HG03097 (cell line): ENCODE measurements around the gene ABCC8.

Source experiments
- ATAC-seq: cut with Tn5 transposase; IDR thresholded peaks from one replicate; pipeline ENCODE4 v1.9.1; 2021; ENCODE audit not compliant: unreplicated experiment, low FRiP score

Gene ABCC8

GRCh38 chr11:17389957-17390649 lies 86.5 kb downstream of the ABCC8 start:
- no peak for ATAC-seq

GRCh38 chr11:17389211-17389956 lies 87.3 kb downstream of the ABCC8 start:
- no peak for ATAC-seq

GRCh38 chr11:17388609-17389210 lies 87.9 kb downstream of the ABCC8 start, which contains the start of gene KCNJ11:
Gene KCNJ11, minus strand, starts transcription at chr11:17388659. Its CDS starts 568 bp downstream, at chr11:17388091.
- ATAC-seq: no peak

GRCh38 chr11:17387811-17388210 lies 88.8 kb downstream of the ABCC8 start:
- ATAC-seq: no peak

GRCh38 chr11:17387254-17387653 lies 89.4 kb downstream of the ABCC8 start:
- no peak for ATAC-seq

GRCh38 chr11:17386331-17387084 lies 90.1 kb downstream of the ABCC8 start:
- ATAC-seq: no peak

GRCh38 chr11:17385926-17386325 lies 90.7 kb downstream of the ABCC8 start:
- ATAC-seq: no peak

- no peak for ATAC-seq
Measured at GRCh38 chr11:17385492-17385891, 91.2 kb downstream of the ABCC8 start.

GRCh38 chr11:17384002-17384511 lies 92.6 kb downstream of the ABCC8 start:
- ATAC-seq: no peak

GRCh38 chr11:17383461-17383860 lies 93.2 kb downstream of the ABCC8 start:
- no peak for ATAC-seq

GRCh38 chr11:17382046-17382728 lies 94.5 kb downstream of the ABCC8 start:
- ATAC-seq: no peak

- no peak for ATAC-seq
Measured at GRCh38 chr11:17381156-17381555, 95.5 kb downstream of the ABCC8 start.

GRCh38 chr11:17379383-17380180 lies 97.1 kb downstream of the ABCC8 start:
- ATAC-seq: no peak

GRCh38 chr11:17378655-17379054 lies 98.0 kb downstream of the ABCC8 start:
- ATAC-seq: no peak

- ATAC-seq: no peak
Measured at GRCh38 chr11:17376493-17376892, 100.2 kb downstream of the ABCC8 start.

GRCh38 chr11:17375547-17375946 lies 101.1 kb downstream of the ABCC8 start:
- ATAC-seq: no peak

GRCh38 chr11:17371614-17372013 lies 105.0 kb downstream of the ABCC8 start:
- no peak for ATAC-seq

GRCh38 chr11:17369684-17370243 lies 106.9 kb downstream of the ABCC8 start:
- ATAC-seq: no peak

- no peak for ATAC-seq
Measured at GRCh38 chr11:17369094-17369493, 107.6 kb downstream of the ABCC8 start.
